UCSD-AML1 (cell line): ENCODE measurements around the gene PLEKHJ1.
A peak's percentile ranks its signal among the peaks of the same experiment; 100 is the strongest.

Source experiments
- DNase-seq: peaks from one replicate; lab custom pipeline; 2025; ENCODE audit not compliant: unreplicated experiment; lab: John Stamatoyannopoulos, UW

PLEKHJ1 gene

GRCh38 chr19:2270157-2270422 lies 34.0 kb upstream of the PLEKHJ1 start:
- DNase-seq: no peak

GRCh38 chr19:2269244-2270156 lies 33.4 kb upstream of the PLEKHJ1 start:
- DNase-seq: peak; percentile 97

- no peak for DNase-seq
These were observed 32.7 kb upstream of the PLEKHJ1 start for GRCh38 chr19:2268861-2269243.

GRCh38 chr19:2268480-2268830 lies 32.3 kb upstream of the PLEKHJ1 start:
- DNase-seq: no peak

GRCh38 chr19:2266183-2266993 lies 30.3 kb upstream of the PLEKHJ1 start:
- DNase-seq: peak; percentile 83

- peak; percentile 66 for DNase-seq
These were observed 25.5 kb upstream of the PLEKHJ1 start for GRCh38 chr19:2261438-2262172.

- DNase-seq: no peak
These were observed 24.2 kb upstream of the PLEKHJ1 start for GRCh38 chr19:2260341-2260805.

- no peak for DNase-seq
These were observed 23.2 kb upstream of the PLEKHJ1 start for GRCh38 chr19:2259336-2259735.

- DNase-seq: no peak
These were observed 20.0 kb upstream of the PLEKHJ1 start, which contains the start of gene JSRP1 for GRCh38 chr19:2255982-2256685. JSRP1 (minus strand) TSS chr19:2256417; CDS start chr19:2255314, 1,103 bp downstream.

GRCh38 chr19:2255112-2255845 lies 19.1 kb upstream of the PLEKHJ1 start:
- DNase-seq: no peak

- DNase-seq: no peak
These were observed 18.1 kb upstream of the PLEKHJ1 start for GRCh38 chr19:2254064-2254872.

GRCh38 chr19:2253106-2254063 lies 17.3 kb upstream of the PLEKHJ1 start:
- DNase-seq: peak; percentile 23

GRCh38 chr19:2252797-2253105 lies 16.6 kb upstream of the PLEKHJ1 start:
- no peak for DNase-seq

- DNase-seq: no peak
These were observed 16.1 kb upstream of the PLEKHJ1 start for GRCh38 chr19:2252055-2252796.

GRCh38 chr19:2251106-2252054 lies 15.3 kb upstream of the PLEKHJ1 start:
- no peak for DNase-seq

GRCh38 chr19:2250766-2251105 lies 14.6 kb upstream of the PLEKHJ1 start:
- no peak for DNase-seq
